CD14-positive monocyte (primary cell): ENCODE measurements around the gene BRPF1. TPM values are rescaled to one million over a fixed set of nuclear protein-coding genes. Genes with fewer than 3 reads are reported as not detected.

Experiments used
- DNase-seq, 3 donors: peaks; one replicate each; pipeline ENCODE4 v3.0.0-alpha.2; 2011 to 2022
- H2AFZ ChIP-seq: 2 replicates; pipeline ENCODE4 v1.6.0; 2012; ENCODE audit warnings: mild to moderate bottlenecking, low read depth, low read length, inconsistent platforms; ENCODE audit not compliant: insufficient read depth, poor library complexity, severe bottlenecking
- H3K27ac ChIP-seq, 2 donors: 1 replicate in 1 of 2; 2 replicates in 1 of 2; pipeline ENCODE4 v1.5.1; 2012 to 2013; ENCODE audit warnings: low read length in 2 of 2, control low read depth in 1 of 2, inconsistent platforms in 1 of 2, low read depth in 1 of 2, mild to moderate bottlenecking in 1 of 2
- H3K27me3 ChIP-seq, 2 donors: one replicate each; pipeline versions ENCODE4 v1.6.0 to v1.6.1; 2011 to 2013; ENCODE audit warnings: low read length in 2 of 2; ENCODE audit not compliant: control insufficient read depth in 2 of 2, insufficient read depth in 2 of 2
- H3K36me3 ChIP-seq, 2 donors: replicated peaks in 1 of 2; 1 replicate in 1 of 2; 2 replicates in 1 of 2; pipeline versions ENCODE4 v1.5.1 to v1.6.1; 2012 to 2013; ENCODE audit warnings: low read length in 2 of 2, control low read depth in 1 of 2, inconsistent platforms in 1 of 2, mild to moderate bottlenecking in 1 of 2; ENCODE audit not compliant: insufficient read depth in 2 of 2, control insufficient read depth in 1 of 2
- H3K4me1 ChIP-seq, 2 donors: 1 replicate in 1 of 2; 2 replicates in 1 of 2; pipeline versions ENCODE4 v1.5.1 to v1.6.1; 2012 to 2013; ENCODE audit warnings: low read length in 2 of 2, control low read depth in 1 of 2, inconsistent platforms in 1 of 2, mild to moderate bottlenecking in 1 of 2, moderate library complexity in 1 of 2; ENCODE audit not compliant: insufficient read depth in 2 of 2, control insufficient read depth in 1 of 2
- H3K4me2 ChIP-seq: replicated peaks from 2 replicates; pipeline ENCODE3; 2012; ENCODE audit warnings: low read length, moderate library complexity, mild to moderate bottlenecking; ENCODE audit not compliant: poor library complexity, severe bottlenecking; ENCODE audit errors: extremely low read depth
- H3K4me3 ChIP-seq, 3 experiments: fragments of 200-600 bp in 1 of 3; sonication (generic) in 1 of 3; replicated peaks in 1 of 3; 1 replicate in 2 of 3; 2 replicates in 1 of 3; pipeline ENCODE4 v1.5.1; 2011 to 2013; ENCODE audit warnings: low read length in 3 of 3, mild to moderate bottlenecking in 3 of 3, control low read depth in 2 of 3, low read depth in 2 of 3, inconsistent platforms in 1 of 3, moderate library complexity in 1 of 3
- H3K79me2 ChIP-seq: 2 replicates; pipeline ENCODE4 v1.6.0; 2012; ENCODE audit warnings: mild to moderate bottlenecking, control low read depth, inconsistent platforms, low read length, moderate library complexity; ENCODE audit not compliant: insufficient read depth
- H3K9ac ChIP-seq: 2 replicates; pipeline ENCODE4 v1.6.0; 2017; ENCODE audit warnings: low read length, mild to moderate bottlenecking; ENCODE audit not compliant: insufficient read depth, poor library complexity, severe bottlenecking
- H3K9me3 ChIP-seq, 2 donors: replicated peaks in 1 of 2; 1 replicate in 1 of 2; 2 replicates in 1 of 2; pipeline versions ENCODE4 v1.5.1 to v1.6.1; 2012 to 2013; ENCODE audit warnings: low read length in 2 of 2, control low read depth in 1 of 2; ENCODE audit not compliant: control insufficient read depth in 1 of 2, insufficient read depth in 1 of 2
- H4K20me1 ChIP-seq: 2 replicates; pipeline ENCODE4 v1.6.0; 2012; ENCODE audit warnings: mild to moderate bottlenecking, low read length, control low read depth, moderate library complexity; ENCODE audit not compliant: insufficient read depth
- H3K27ac Mint-ChIP-seq, 7 donors: one replicate each; pipeline ENCODE4 v1.8.0; 2020; ENCODE audit warnings: mild to moderate bottlenecking in 7 of 7, mixed read lengths in 7 of 7, moderate library complexity in 6 of 7, inconsistent platforms in 2 of 7
- H3K27me3 Mint-ChIP-seq, 3 donors: one replicate each; pipeline ENCODE4 v1.8.0; 2021 to 2022; ENCODE audit warnings: low read depth in 3 of 3, mild to moderate bottlenecking in 3 of 3, mixed read lengths in 3 of 3, moderate library complexity in 3 of 3, inconsistent platforms in 1 of 3
- H3K36me3 Mint-ChIP-seq, 2 donors: one replicate each; pipeline ENCODE4 v1.8.0; 2020; ENCODE audit warnings: mixed read lengths in 2 of 2, inconsistent platforms in 1 of 2, mild to moderate bottlenecking in 1 of 2
- H3K4me1 Mint-ChIP-seq: one replicate; pipeline ENCODE4 v1.8.0; 2020; ENCODE audit warnings: mild to moderate bottlenecking, mixed read lengths
- H3K4me3 Mint-ChIP-seq, 2 donors: one replicate each; pipeline ENCODE4 v1.8.0; 2020; ENCODE audit warnings: mild to moderate bottlenecking in 2 of 2, mixed read lengths in 2 of 2, moderate library complexity in 1 of 2
- H3K9me3 Mint-ChIP-seq, 7 donors: one replicate each; pipeline ENCODE4 v1.8.0; 2020 to 2022; ENCODE audit warnings: mixed read lengths in 7 of 7, mild to moderate bottlenecking in 6 of 7, moderate library complexity in 6 of 7, inconsistent platforms in 2 of 7
- CTCF ChIP-seq: fragments of 200-600 bp; IDR thresholded peaks from one replicate; pipeline ENCODE4 v1.8.0; 2022; ENCODE audit warnings: antibody characterized with exemption, mild to moderate bottlenecking
- WGBS: methylation state at CpG from one replicate; pipeline ENCODE4 v1.1.5; 2013; ENCODE audit warnings: missing lambda C conversion rate; ENCODE audit not compliant: insufficient coverage; 5-methylcytosine and 5-hydroxymethylcytosine counted together
- intact Hi-C, 2 donors: fragments of 100-400 bp; cut with micrococcal nuclease; formaldehyde crosslinking; loops; one replicate each; pipeline versions ENCODE4 v1.15.0 to v1.15.1; 2023
- polyA plus RNA-seq, 3 donors: library from polyadenylated mRNA; depleted of rRNA in 1 of 3; unstranded in 2 of 3; stranded (reverse) in 1 of 3; fragments of 300-500 nt in 2 of 3; fragments of >200 nt in 1 of 3; fragmentation: Illumina TruSeq in 2 of 3; gene quantifications; 1 replicate in 2 of 3; 2 replicates in 1 of 3; pipeline ENCODE4 v1.2.3, GENCODE V29; 2012 to 2021

BRPF1 gene
- polyA plus RNA-seq, 3 donors, result 5.1 to 22.5 (median 10.4) TPM

GRCh38 chr3:9703736-9704346 lies 27.7 kb upstream of the BRPF1 start, which contains the start of gene CPNE9:
CPNE9 (plus strand) TSS chr3:9703833; CDS start chr3:9703997, 164 bp downstream.
- Mint-ChIP-seq H3K9me3 (peaks cover 0 to 13% (median 4%) of the 10 kb centered on the region in 7 donors), H3K36me3 (peaks cover 48 to 51% of the 10 kb centered on the region in 2 donors), H3K27me3 (peaks cover 36 to 55% (median 40%) of the 10 kb centered on the region in 3 donors), H3K27ac (no peak within 1 kb of the TSS), H3K4me1 (peaks cover 22% of the 10 kb centered on the region), H3K4me3 (peak within 1 kb of the TSS; percentile 43 to 83)
- H2AFZ ChIP-seq, result no peak within 1 kb of the TSS
- H3K36me3 ChIP-seq, result peaks cover 42 to 43% of the 10 kb centered on the region in 2 donors
- H4K20me1 ChIP-seq, result peaks cover 60% of the 10 kb centered on the region
- H3K27me3 ChIP-seq, result peaks cover 10 to 36% of the 10 kb centered on the region in 2 donors
- 2% methylated on average over 56 of the region's 56 CpGs for WGBS
- no peaks in the 10 kb centered on the region for H3K9me3 ChIP-seq
- peak within 1 kb of the TSS; percentile 47 for H3K4me2 ChIP-seq
- H3K4me1 ChIP-seq, result peaks cover 15 to 24% of the 10 kb centered on the region in 2 donors
- no peak for TF ChIP-seq CTCF
- DNase-seq, result no peak
- H3K9ac ChIP-seq, result no peak within 1 kb of the TSS
- peak within 1 kb of the TSS in 1 of 3 experiments; percentile 20 for H3K4me3 ChIP-seq
- intact Hi-C loops, result no loop called here
- no peaks in the 10 kb centered on the region for H3K79me2 ChIP-seq
- H3K27ac ChIP-seq, result no peak within 1 kb of the TSS

- peaks cover 52% of the 10 kb centered on the region for H4K20me1 ChIP-seq
- no peak overlapping the region for H3K27ac ChIP-seq
- Mint-ChIP-seq H3K4me1 (peaks cover 22% of the 10 kb centered on the region), H3K27me3 (peaks cover 36 to 55% (median 40%) of the 10 kb centered on the region in 3 donors), H3K27ac (no peak overlapping the region), H3K36me3 (peaks cover 41 to 44% of the 10 kb centered on the region in 2 donors), H3K9me3 (peaks cover 0 to 13% (median 4%) of the 10 kb centered on the region in 7 donors), H3K4me3 (peak overlapping the region; percentile 43 to 83)
- peaks cover 34 to 35% of the 10 kb centered on the region in 2 donors for H3K36me3 ChIP-seq
- no peaks in the 10 kb centered on the region for H3K9me3 ChIP-seq
- no peaks in the 10 kb centered on the region for H3K79me2 ChIP-seq
- intact Hi-C loops, result no loop called here
- H3K9ac ChIP-seq, result no peak overlapping the region
- no peak for TF ChIP-seq CTCF
- peak overlapping the region in 1 of 3 experiments; percentile 20 for H3K4me3 ChIP-seq
- under 1% methylated on average over 61 of the region's 62 CpGs for WGBS
- peaks cover 15 to 24% of the 10 kb centered on the region in 2 donors for H3K4me1 ChIP-seq
- H3K4me2 ChIP-seq, result peak overlapping the region; percentile 47
- no peak overlapping the region for H2AFZ ChIP-seq
- no peak for DNase-seq
- H3K27me3 ChIP-seq, result peaks cover 10 to 36% of the 10 kb centered on the region in 2 donors
These were observed 26.9 kb upstream of the BRPF1 start for GRCh38 chr3:9704347-9705322.
